Cardiac muscle cell (in vitro differentiated cells and primary cell): Measurements from ENCODE around the gene NEGR1. TPM values are rescaled to one million over a fixed set of nuclear protein-coding genes. Genes with fewer than 3 reads are reported as not detected.
A peak's percentile ranks its signal among the peaks of the same experiment; 100 is the strongest.

Source experiments
- DNase-seq, 2 donors: peaks; one replicate each; pipeline versions ENCODE4 v3.0.0 to v3.0.0-alpha.2; 2010 to 2017; ENCODE audit warnings: low read depth in 1 of 2, low spot score in 1 of 2
- H3K27ac ChIP-seq: fragments of 200-600 bp; sonication (generic); 2 replicates; pipeline ENCODE4 v1.5.1; 2016
- H3K27me3 ChIP-seq: fragments of 200-600 bp; sonication (generic); 2 replicates; pipeline ENCODE4 v1.6.0; 2016; ENCODE audit warnings: control low read depth
- H3K36me3 ChIP-seq: fragments of 200-600 bp; sonication (generic); 2 replicates; pipeline ENCODE4 v1.5.1; 2016; ENCODE audit warnings: control low read depth
- H3K4me1 ChIP-seq: fragments of 200-600 bp; sonication (generic); 2 replicates; pipeline ENCODE4 v1.8.1; 2017; ENCODE audit warnings: low read depth, mild to moderate bottlenecking, mixed run types
- H3K4me3 ChIP-seq: fragments of 200-600 bp; sonication (generic); 2 replicates; pipeline ENCODE4 v1.5.1; 2016; ENCODE audit warnings: mild to moderate bottlenecking
- H3K9me3 ChIP-seq: fragments of 200-600 bp; sonication (generic); 2 replicates; pipeline ENCODE4 v1.5.1; 2017; ENCODE audit warnings: low read depth, mild to moderate bottlenecking, control low read depth
- CTCF ChIP-seq: IDR thresholded peaks from 2 replicates; pipeline ENCODE4 v1.5.1; 2012; ENCODE audit warnings: low read depth, mild to moderate bottlenecking, low read length
- polyA plus RNA-seq: library from polyadenylated mRNA; unstranded; fragments of >200 nt; fragmentation: Nextera tagmentation; extraction: Ambion mirVana; gene quantifications from 2 replicates; pipeline ENCODE4 v1.2.1, GENCODE V29; 2016
- total RNA-seq: library from RNA; depleted of rRNA; stranded (reverse); fragments of >200 nt; gene quantifications from 2 replicates; pipeline ENCODE4 v1.2.3, GENCODE V29; 2016

Gene NEGR1
- total and polyA plus RNA-seq, 2 experiments from 2014 or later, result 0.06 to 0.20 TPM

GRCh38 chr1:71645015-71645414 is 637.3 kb downstream of the NEGR1 start:
- H3K4me3 ChIP-seq, result no peak overlapping the region
- no peaks in the 10 kb centered on the region for H3K4me1 ChIP-seq
- H3K36me3 ChIP-seq, result no peaks in the 10 kb centered on the region
- no peak for TF ChIP-seq CTCF
- DNase-seq, result no peak
- H3K9me3 ChIP-seq, result no peaks in the 10 kb centered on the region
- H3K27ac ChIP-seq, result no peak overlapping the region
- no peaks in the 10 kb centered on the region for H3K27me3 ChIP-seq

DNA sequence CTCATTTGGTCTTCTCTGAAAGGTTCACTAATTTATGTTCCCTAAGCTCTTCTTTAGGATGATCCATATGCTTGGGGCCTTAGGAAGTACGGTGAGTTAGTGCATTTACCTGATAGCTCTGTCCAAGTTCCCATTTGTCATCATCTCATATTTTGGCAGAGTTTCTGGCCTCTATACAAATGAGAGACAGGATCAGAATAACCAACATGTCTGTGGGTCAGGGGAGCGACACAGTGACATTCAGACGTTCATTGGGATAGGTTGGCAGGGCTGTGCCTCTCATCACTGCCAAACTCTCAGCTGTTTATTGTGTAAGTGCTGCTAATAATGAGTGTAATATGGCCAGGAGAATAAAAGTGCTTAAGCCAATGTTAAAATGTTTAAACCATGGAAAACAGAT is 640.4 kb downstream of the NEGR1 start:
- H3K27me3 ChIP-seq, result no peaks in the 10 kb centered on the region
- H3K9me3 ChIP-seq, result no peaks in the 10 kb centered on the region
- TF ChIP-seq CTCF, result no peak
- no peak for DNase-seq
- no peak overlapping the region for H3K27ac ChIP-seq
- H3K36me3 ChIP-seq, result no peaks in the 10 kb centered on the region
- H3K4me1 ChIP-seq, result no peaks in the 10 kb centered on the region
- H3K4me3 ChIP-seq, result no peak overlapping the region

GRCh38 chr1:71640998-71641397 is 641.3 kb downstream of the NEGR1 start:
- no peak for TF ChIP-seq CTCF
- H3K4me3 ChIP-seq, result no peak overlapping the region
- H3K36me3 ChIP-seq, result no peaks in the 10 kb centered on the region
- no peaks in the 10 kb centered on the region for H3K27me3 ChIP-seq
- H3K27ac ChIP-seq, result no peak overlapping the region
- no peaks in the 10 kb centered on the region for H3K9me3 ChIP-seq
- DNase-seq, result no peak
- no peaks in the 10 kb centered on the region for H3K4me1 ChIP-seq

DNA sequence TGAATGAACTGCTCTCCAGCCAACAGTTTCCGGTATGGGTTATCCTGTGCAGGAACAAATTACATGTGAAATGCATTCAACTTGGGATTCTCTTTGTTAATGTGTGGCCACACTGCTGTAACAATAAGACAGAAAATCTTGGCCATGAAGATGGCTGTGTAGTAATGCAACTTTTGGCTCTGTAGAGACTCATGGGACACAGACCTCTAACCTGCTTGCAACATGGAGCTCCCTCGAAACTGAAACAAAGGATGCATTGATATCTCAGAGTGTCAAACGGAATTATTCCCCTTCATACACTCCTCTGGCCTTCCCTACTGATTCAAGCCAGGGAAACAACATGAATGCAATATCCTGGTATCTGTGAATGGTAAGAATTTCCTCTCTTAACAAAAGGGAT is 642.2 kb downstream of the NEGR1 start:
- Histone ChIP-seq H3K4me1 (no peaks in the 10 kb centered on the region), H3K27ac (no peak overlapping the region), H3K36me3 (no peaks in the 10 kb centered on the region), H3K4me3 (no peak overlapping the region), H3K27me3 (no peaks in the 10 kb centered on the region), H3K9me3 (peaks cover 2% of the 10 kb centered on the region)
- TF ChIP-seq CTCF, result no peak
- DNase-seq, result peak in 1 of 2 donors; percentile 58

GRCh38 chr1:71638081-71638766 is 644.1 kb downstream of the NEGR1 start:
- DNase-seq, result peak in 1 of 2 donors; percentile 25
- no peaks in the 10 kb centered on the region for H3K27me3 ChIP-seq
- H3K36me3 ChIP-seq, result no peaks in the 10 kb centered on the region
- H3K9me3 ChIP-seq, result peaks cover 2% of the 10 kb centered on the region
- H3K4me3 ChIP-seq, result no peak overlapping the region
- no peak overlapping the region for H3K27ac ChIP-seq
- TF ChIP-seq CTCF, result no peak
- no peaks in the 10 kb centered on the region for H3K4me1 ChIP-seq
